Placental pericyte (primary cell): Measurements from ENCODE around the gene ATG2A. TPM values are rescaled to one million over a fixed set of nuclear protein-coding genes. Genes with fewer than 3 reads are reported as not detected.

Source experiments
- small RNA-seq: library from RNA; depleted of rRNA; stranded (forward); fragments of <200 nt; gene quantifications from one replicate; pipeline ENCODE3, GENCODE V24; 2012; ENCODE audit warnings: low replicate concordance
- total RNA-seq: library from RNA; depleted of rRNA; stranded (reverse); fragments of >200 nt; gene quantifications from 2 replicates; pipeline ENCODE4 v1.2.3, GENCODE V29; 2012

The ATG2A gene
- 23.9 and 28.2 TPM in 2 replicates for total RNA-seq

GRCh38 chr11:64916775-64917662 is at the start of gene ATG2A:
ATG2A (minus strand) TSS chr11:64917209; CDS start chr11:64917135, 74 bp downstream.

DNA sequence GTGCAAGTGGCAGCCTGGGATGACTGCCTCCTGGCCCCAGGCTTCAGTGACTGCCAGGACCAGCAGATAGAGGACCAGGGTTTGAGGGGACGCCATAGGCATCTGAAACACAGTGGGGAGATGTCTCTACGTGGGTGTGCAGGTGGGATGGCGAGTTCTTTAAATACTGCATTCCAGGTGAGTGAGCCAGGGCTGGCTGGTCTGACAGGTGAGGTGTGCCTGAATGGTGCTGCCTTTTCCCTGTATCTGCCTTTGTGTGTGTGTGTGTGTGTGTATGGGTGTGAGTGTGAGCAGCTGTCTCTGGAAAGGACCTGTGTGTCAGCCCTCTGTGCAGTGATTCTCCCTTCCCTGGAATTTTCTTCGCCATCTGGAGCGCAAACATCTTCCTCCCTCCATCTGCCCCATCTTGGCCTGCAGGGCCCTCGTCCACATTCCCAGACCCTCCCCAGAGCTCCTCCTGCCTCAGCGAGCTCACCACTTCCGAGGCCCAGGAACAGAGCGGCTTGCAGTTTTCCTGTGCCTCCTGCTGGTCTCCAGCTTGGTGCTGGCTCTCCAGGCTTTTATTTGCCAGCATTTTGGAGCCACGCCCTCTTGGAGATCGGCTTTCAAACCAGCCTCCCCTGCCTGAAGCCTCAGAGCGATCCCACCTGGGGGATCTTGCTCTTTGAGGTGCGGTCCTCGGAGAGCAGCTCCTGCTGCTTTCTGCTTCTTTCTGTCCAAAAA is 18.5 kb upstream of the ATG2A start, which contains the start of gene GPHA2:
Gene GPHA2, minus strand, starts transcription at position 535 of the 723 bp plus-strand sequence. Its CDS starts 433 bp downstream, at position 102.

DNA sequence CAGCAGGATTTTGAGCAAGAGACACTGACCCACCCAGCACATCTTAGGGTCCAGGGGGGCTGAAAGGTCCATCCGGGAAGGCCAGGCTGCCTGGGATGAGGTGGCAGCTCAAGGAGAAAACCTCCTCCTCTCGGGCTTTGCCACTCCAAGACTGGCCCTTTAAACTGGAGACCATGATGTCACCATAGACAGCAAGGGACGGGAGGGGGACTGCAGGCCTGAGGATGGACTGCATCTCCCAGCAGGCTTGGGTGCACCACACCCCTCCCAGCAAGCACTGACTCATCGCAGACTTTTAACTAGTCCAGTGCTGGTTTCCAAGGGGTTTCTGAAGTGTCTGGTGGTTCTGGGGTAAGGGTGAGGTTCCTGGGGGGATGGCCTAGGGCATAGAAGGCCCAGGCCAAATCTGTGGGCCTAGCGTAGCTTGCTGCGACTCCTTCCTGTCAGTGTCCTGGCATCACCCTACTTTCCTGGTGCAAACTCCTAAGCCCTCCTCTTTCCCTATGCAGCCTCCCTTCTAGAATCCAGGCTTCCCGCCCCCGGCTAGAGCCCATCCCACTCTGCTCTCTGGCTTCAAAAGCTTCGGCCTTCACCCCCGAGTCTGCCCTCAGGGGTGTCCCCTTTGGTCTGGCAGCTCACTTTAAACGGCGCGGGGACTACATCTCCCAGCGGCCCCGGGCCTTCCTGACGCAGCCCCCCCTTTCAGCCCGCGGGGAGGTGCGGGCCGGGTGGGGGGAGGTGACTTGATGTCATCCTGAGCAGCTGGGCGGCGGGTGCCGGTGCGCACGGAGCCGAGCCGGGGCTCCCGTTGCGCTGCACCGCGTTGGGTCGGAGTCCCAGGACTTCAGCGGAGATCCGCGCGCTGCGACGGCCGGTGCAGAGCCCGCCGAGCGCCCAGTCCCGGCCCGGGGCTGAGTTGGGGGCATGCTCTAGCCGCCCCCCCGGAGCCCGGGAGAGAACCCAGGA is 7.2 kb upstream of the ATG2A start, which contains the start of gene PPP2R5B:
Gene PPP2R5B, plus strand, starts transcription at position 746 of the 966 bp plus-strand sequence. CDS start 1,046 bp downstream, outside the sequence.

DNA sequence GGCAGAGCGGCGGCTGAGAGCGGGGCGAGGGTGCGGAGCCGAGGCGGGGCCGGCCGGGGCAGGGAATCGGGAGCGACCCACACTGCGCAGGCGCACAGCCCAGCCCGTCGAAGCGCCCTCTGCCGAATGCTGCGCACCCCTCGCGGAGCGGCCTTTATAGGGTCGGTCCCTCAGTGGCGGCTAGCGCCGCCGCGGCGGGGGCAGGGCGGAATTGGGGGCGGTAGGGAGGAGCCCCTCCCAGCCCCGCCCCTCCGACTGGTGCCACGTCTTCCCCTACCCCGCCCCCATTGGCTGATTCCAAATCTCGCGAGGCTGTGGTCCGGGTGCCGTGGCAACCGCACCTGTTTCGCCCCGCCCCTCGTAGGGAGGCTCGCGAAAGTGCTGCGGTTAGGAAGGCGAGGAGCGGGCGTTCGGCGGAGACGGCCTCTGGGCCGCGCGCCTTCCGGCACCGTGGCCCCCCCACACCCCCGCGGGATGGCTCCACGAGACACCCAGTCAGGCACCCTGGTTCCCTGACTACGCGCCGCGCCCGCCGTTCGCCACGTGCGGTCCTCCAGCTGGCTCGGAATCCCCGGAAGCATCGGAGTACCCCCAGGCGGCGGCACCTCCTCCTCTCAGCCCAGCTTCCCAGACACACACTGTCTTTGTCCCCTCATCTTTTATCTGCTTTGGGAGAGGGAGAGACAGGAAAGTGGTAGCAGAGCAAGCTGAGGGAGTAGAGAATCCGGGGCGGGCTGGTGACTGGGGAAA is 38.3 kb downstream of the ATG2A start, which contains the start of gene EHD1:
Gene EHD1, minus strand, starts transcription at position 128 of the 750 bp plus-strand sequence. CDS start 157 bp downstream, outside the sequence.

Small RNA genes within 50 kb of the gene (small RNA-seq; reads per million reads assigned to genes)
- gene MIR6749 = 0.13 reads per million
- gene MIR6750 = not detected

Other genes with a start within 250 kb of the ATG2A start
- 0.44 and 8.4 TPM in 2 replicates for gene NRXN2, start 194.0 kb downstream of the ATG2A start, total RNA-seq
- 1.0 and 1.5 TPM in 2 replicates for gene RASGRP2, start 173.1 kb downstream of the ATG2A start, total RNA-seq
- gene PYGM, start 157.2 kb downstream of the ATG2A start, total RNA-seq = 0.29 and 0.88 TPM in 2 replicates
- 170 and 171 TPM in 2 replicates for gene SF1, start 138.7 kb downstream of the ATG2A start, total RNA-seq
- 12.3 and 28.3 TPM in 2 replicates for gene MAP4K2, start 114.0 kb downstream of the ATG2A start, total RNA-seq
- gene MEN1, start 106.7 kb downstream of the ATG2A start, total RNA-seq = 20.4 and 25.5 TPM in 2 replicates
- 0.14 and 0.22 TPM in 2 replicates for gene CDC42BPG, start 72.6 kb downstream of the ATG2A start, total RNA-seq
- gene EHD1, start 38.6 kb downstream of the ATG2A start, total RNA-seq = 120 and 163 TPM in 2 replicates
- gene PPP2R5B, start 7.5 kb upstream of the ATG2A start, total RNA-seq = 11.6 and 19.0 TPM in 2 replicates
- gene GPHA2, start 18.7 kb upstream of the ATG2A start, total RNA-seq = not detected in 2 replicates
- not detected in 2 replicates for gene MAJIN, start 54.9 kb upstream of the ATG2A start, total RNA-seq
- 1.8 and 2.6 TPM in 2 replicates for gene BATF2, start 79.8 kb upstream of the ATG2A start, total RNA-seq
- gene ARL2, start 97.0 kb upstream of the ATG2A start, total RNA-seq = 61.0 and 80.1 TPM in 2 replicates
- gene SNX15, start 110.2 kb upstream of the ATG2A start, total RNA-seq = 13.8 and 18.3 TPM in 2 replicates
- gene SAC3D1, start 124.0 kb upstream of the ATG2A start, total RNA-seq = 6.3 and 19.3 TPM in 2 replicates
- gene NAALADL1, start 141.3 kb upstream of the ATG2A start, total RNA-seq = 6.8 and 11.0 TPM in 2 replicates
- 1.1 and 32.4 TPM in 2 replicates for gene CDCA5, start 166.8 kb upstream of the ATG2A start, total RNA-seq
- gene ZFPL1, start 167.0 kb upstream of the ATG2A start, total RNA-seq = 46.5 and 68.5 TPM in 2 replicates
- gene VPS51, start 179.0 kb upstream of the ATG2A start, total RNA-seq = 186 and 248 TPM in 2 replicates
- gene TM7SF2, start 194.7 kb upstream of the ATG2A start, total RNA-seq = 13.3 and 65.0 TPM in 2 replicates
- gene ZNHIT2, start 200.5 kb upstream of the ATG2A start, total RNA-seq = 15.8 and 22.5 TPM in 2 replicates
- gene FAU, start 204.9 kb upstream of the ATG2A start, total RNA-seq = 107 and 347 TPM in 2 replicates
- gene MRPL49, start 205.1 kb upstream of the ATG2A start, total RNA-seq = 53.4 and 89.2 TPM in 2 replicates
- 31.1 and 197 TPM in 2 replicates for gene SYVN1, start 217.3 kb upstream of the ATG2A start, total RNA-seq